NCI-H526 treated with DMSO at 0.1 percent for 48 hours (cell line): Measurements from ENCODE around the gene TPX2.

Experiments
- DNase-seq: peaks from one replicate; lab custom pipeline; 2025; lab: John Stamatoyannopoulos, UW

The TPX2 gene

GRCh38 chr20:31831211-31831610 lies 92.1 kb downstream of the TPX2 start:
- no peak for DNase-seq

- no peak for DNase-seq
Measured at GRCh38 chr20:31831771-31832306, 92.7 kb downstream of the TPX2 start.

GRCh38 chr20:31833130-31833930 lies 94.2 kb downstream of the TPX2 start:
- no peak for DNase-seq

- DNase-seq, result no peak
Measured at GRCh38 chr20:31833931-31834521, 94.9 kb downstream of the TPX2 start.

GRCh38 chr20:31835554-31835953 lies 96.5 kb downstream of the TPX2 start:
- no peak for DNase-seq

GRCh38 chr20:31835977-31836852 lies 97.1 kb downstream of the TPX2 start:
- DNase-seq, result no peak

- DNase-seq, result no peak
Measured at GRCh38 chr20:31836853-31837608, 97.9 kb downstream of the TPX2 start.

GRCh38 chr20:31837896-31838397 lies 98.9 kb downstream of the TPX2 start:
- DNase-seq, result no peak

- no peak for DNase-seq
Measured at GRCh38 chr20:31838646-31839292, 99.7 kb downstream of the TPX2 start.

- no peak for DNase-seq
Measured at GRCh38 chr20:31839782-31840487, 100.8 kb downstream of the TPX2 start.

GRCh38 chr20:31840906-31841816 lies 102.1 kb downstream of the TPX2 start:
- DNase-seq, result no peak

- no peak for DNase-seq
Measured at GRCh38 chr20:31841928-31842327, 102.8 kb downstream of the TPX2 start.

GRCh38 chr20:31842471-31843157 lies 103.5 kb downstream of the TPX2 start:
- no peak for DNase-seq

GRCh38 chr20:31843288-31843687 lies 104.2 kb downstream of the TPX2 start:
- no peak for DNase-seq

GRCh38 chr20:31843881-31844280 lies 104.8 kb downstream of the TPX2 start:
- no peak for DNase-seq

GRCh38 chr20:31844737-31845299 lies 105.7 kb downstream of the TPX2 start:
- DNase-seq, result no peak

- DNase-seq, result no peak
Measured at GRCh38 chr20:31845300-31845863, 106.3 kb downstream of the TPX2 start, which contains the start of gene FOXS1. Gene FOXS1 (minus strand): TSS chr20:31845604. CDS start chr20:31845542, 62 bp downstream.

GRCh38 chr20:31846793-31847138 lies 107.7 kb downstream of the TPX2 start:
- DNase-seq, result no peak
